K562 (cell line): ENCODE results near the gene SEC14L3. TPM values are rescaled to one million over a fixed set of nuclear protein-coding genes. Genes with fewer than 3 reads are reported as not detected.

Experiments
- FOSL1 ChIP-seq: fragments of 200-800 bp; sonication (Bioruptor generic); conservative IDR thresholded peaks from 2 replicates; pipeline ENCODE4 v1.6.1; 2016; ENCODE audit warnings: missing genetic modification characterization, missing compliant biosample characterization
- MBD2 ChIP-seq: sonication (generic); IDR thresholded peaks from 2 replicates; pipeline ENCODE4 v1.6.1; 2016; ENCODE audit warnings: low read depth, borderline replicate concordance
- NR3C1 ChIP-seq: sonication (generic); formaldehyde crosslinking; IDR thresholded peaks from 2 replicates; pipeline ENCODE4 v1.8.1; 2022; ENCODE audit warnings: missing genetic modification reagents
- ZNF134 ChIP-seq: fragments of 250-450 bp; sonication (Bioruptor Pico); conservative IDR thresholded peaks from 2 replicates; pipeline ENCODE4 v1.4.0; 2020
- ZNF512 ChIP-seq: IDR thresholded peaks from 2 replicates; pipeline ENCODE4 v1.6.1; 2016; ENCODE audit warnings: missing genetic modification characterization, missing compliant biosample characterization
- ZZZ3 ChIP-seq: fragments of 450-650 bp; IDR thresholded peaks from 2 replicates; pipeline ENCODE4 v1.6.1; 2016; ENCODE audit warnings: antibody characterized with exemption, mild to moderate bottlenecking, moderate library complexity
- polyA plus RNA-seq, 8 experiments: library from polyadenylated mRNA; depleted of rRNA in 4 of 8; stranded (reverse) in 5 of 8; unstranded in 3 of 8; fragments of >200 nt; fragmentation: Nextera tagmentation in 2 of 8; fragmentation: Illumina TruSeq in 1 of 8; extraction: Ambion mirVana in 2 of 8; extraction: Trizol in 1 of 8; gene quantifications; 2 replicates each; pipeline versions ENCODE4 v1.2.1 to v1.2.3, GENCODE V29; 2011 to 2014; ENCODE audit warnings: inconsistent platforms in 1 of 8, missing spikeins in 1 of 8
- total RNA-seq, 7 experiments: library from RNA; depleted of rRNA in 6 of 7; stranded (reverse); fragments of >200 nt in 6 of 7; fragmentation: Illumina TruSeq in 2 of 7; extraction: Trizol in 2 of 7; gene quantifications; 2 replicates each; pipeline versions ENCODE4 v1.2.1 to v1.2.3, GENCODE V29; 2011 to 2021; ENCODE audit warnings: low replicate concordance in 1 of 7
- TF ChIP-seq, protein P1 (sequence below): fragments of 150-350 bp; IDR thresholded peaks from 2 replicates; pipeline ENCODE4 v1.6.1; 2014; ENCODE audit warnings: low read depth, mild to moderate bottlenecking, low read length, borderline replicate concordance
- TF ChIP-seq, protein P2 (sequence below): fragments of 250-450 bp; sonication (Bioruptor Pico); IDR thresholded peaks from 2 replicates; pipeline ENCODE4 v1.5.0; 2021

Gene SEC14L3
- total and polyA plus RNA-seq, 9 of the 15 experiments (the other 6 are each of a cell fraction or from before 2014, with no cell fraction given) = not detected

DNA sequence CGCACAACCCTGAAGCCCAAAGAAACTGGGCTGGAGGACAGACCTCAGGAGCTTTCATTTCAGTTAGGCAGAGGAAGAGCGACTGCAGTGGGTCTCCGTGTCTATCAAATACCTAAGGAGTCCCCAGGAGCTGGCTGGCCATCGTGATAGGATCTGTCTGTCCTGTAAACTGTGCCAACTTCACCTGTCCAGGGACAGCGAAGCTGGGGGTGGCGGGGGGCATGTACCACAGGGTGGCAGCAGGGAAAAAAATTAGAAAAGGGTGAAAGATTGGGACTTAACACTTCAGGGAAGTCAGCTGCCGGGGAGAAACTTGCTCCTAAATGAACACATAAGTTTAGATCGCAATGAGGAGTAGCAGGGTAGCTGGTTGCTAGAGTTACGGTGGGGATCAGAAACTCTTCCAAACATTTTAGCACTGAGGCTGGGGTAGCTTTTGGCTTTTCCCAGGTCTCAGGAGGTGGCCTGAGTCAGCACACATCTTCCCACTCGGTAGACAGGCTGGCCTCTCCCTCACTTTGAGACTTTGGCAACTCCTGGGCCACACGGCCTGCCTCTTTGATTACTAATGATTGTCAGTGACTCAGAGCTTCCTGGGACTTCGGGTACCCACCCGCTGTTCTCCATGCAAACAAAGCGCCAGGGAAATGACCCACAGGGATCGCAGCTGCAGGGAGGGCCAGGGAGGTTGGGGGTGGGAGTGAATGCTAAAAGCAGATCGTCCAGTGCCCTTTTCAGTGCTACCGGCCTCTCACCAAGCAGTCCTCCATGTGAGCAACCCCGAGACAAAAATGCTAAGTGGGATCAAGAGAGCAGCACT lies 49.1 kb downstream of the SEC14L3 start (continued):
- TF ChIP-seq ZNF512 (tag) (no peak), ZZZ3 (no peak), ZNF134 (no peak), NR3C1 (no peak), FOSL1 (tag) (peak; percentile 53), MBD2 (0 out of 2 replicates have a peak, but pooled peaks have one; percentile 19)
- TF ChIP-seq, protein P1, sequence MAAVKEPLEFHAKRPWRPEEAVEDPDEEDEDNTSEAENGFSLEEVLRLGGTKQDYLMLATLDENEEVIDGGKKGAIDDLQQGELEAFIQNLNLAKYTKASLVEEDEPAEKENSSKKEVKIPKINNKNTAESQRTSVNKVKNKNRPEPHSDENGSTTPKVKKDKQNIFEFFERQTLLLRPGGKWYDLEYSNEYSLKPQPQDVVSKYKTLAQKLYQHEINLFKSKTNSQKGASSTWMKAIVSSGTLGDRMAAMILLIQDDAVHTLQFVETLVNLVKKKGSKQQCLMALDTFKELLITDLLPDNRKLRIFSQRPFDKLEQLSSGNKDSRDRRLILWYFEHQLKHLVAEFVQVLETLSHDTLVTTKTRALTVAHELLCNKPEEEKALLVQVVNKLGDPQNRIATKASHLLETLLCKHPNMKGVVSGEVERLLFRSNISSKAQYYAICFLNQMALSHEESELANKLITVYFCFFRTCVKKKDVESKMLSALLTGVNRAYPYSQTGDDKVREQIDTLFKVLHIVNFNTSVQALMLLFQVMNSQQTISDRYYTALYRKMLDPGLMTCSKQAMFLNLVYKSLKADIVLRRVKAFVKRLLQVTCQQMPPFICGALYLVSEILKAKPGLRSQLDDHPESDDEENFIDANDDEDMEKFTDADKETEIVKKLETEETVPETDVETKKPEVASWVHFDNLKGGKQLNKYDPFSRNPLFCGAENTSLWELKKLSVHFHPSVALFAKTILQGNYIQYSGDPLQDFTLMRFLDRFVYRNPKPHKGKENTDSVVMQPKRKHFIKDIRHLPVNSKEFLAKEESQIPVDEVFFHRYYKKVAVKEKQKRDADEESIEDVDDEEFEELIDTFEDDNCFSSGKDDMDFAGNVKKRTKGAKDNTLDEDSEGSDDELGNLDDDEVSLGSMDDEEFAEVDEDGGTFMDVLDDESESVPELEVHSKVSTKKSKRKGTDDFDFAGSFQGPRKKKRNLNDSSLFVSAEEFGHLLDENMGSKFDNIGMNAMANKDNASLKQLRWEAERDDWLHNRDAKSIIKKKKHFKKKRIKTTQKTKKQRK = no peak
- TF ChIP-seq, protein P2, sequence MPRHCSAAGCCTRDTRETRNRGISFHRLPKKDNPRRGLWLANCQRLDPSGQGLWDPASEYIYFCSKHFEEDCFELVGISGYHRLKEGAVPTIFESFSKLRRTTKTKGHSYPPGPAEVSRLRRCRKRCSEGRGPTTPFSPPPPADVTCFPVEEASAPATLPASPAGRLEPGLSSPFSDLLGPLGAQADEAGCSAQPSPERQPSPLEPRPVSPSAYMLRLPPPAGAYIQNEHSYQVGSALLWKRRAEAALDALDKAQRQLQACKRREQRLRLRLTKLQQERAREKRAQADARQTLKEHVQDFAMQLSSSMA (CRISPR knock-in tag) = no peak
- TF ChIP-seq, all 486 proteins: peak for 17
